ENCODE measurements around the gene IL5RA.

The IL5RA gene

GRCh38 chr3:3107858-3108257 lies 2.3 kb downstream of the IL5RA start:
- DNase-seq (ENCODE audit: low read depth, low spot score): no peak

DNA sequence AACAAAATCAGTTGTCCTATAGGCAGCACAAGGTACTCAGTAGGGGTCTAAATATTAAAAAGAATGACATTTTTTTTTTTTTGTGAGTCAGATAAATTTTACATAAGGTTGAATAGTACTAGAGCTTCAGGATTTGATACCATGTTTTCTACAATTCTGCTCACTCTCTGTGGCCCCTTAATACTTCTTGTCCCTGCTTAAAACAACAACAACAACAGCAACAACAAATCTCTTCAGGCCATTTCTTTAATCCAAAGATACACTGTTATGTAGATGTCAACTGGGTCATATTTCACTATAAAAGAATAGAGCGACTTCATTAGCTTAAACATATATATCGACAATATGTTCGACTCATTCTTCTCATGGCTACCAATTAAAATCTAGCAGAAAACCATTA lies 3.0 kb downstream of the IL5RA start:
- no peak for DNase-seq (ENCODE audit: low read depth, low spot score)

DNA sequence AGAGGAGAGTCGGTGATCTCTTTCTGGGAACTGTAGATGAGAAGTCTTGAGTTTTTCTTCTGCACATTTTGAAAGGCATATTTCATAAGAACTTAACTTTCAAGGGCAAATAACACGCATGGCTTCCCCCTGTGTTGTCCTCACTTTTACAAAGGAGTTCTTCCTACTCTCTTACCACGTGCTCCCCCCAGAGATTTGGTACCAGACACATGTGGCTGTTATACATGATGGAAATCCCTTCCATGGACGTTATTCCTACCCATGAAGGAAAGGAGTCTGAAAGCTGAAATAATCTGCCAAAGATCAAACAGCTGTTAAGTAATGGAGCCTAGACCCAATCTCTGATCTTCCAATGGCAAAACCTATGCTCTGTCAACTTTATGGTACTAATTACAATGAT lies 4.4 kb downstream of the IL5RA start:
- DNase-seq (ENCODE audit: low read depth, low spot score): no peak

DNA sequence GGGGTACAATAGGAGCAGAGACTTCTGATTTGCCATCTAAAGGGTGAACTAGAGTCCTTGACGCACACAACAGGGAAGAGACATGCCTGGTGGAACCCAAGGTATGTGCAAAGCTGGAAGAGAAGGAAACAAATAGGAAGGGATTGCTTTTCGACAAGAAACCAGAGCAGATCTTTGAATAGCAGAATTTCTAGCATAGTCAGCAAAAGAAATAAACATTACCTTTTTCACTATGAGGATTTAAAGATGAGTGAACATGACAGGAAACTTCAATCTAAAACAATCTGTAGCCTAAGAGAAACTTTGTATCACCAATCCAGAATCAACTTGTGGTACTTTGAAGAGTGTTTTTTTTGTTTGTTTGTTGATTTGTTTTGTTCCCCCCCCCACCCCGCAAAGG lies 4.9 kb downstream of the IL5RA start:
- no peak for DNase-seq (ENCODE audit: low read depth, low spot score)

GRCh38 chr3:3102751-3103150 lies 7.4 kb downstream of the IL5RA start:
- DNase-seq (ENCODE audit: low read depth, low spot score): no peak

- DNase-seq (ENCODE audit: low read depth, low spot score): no peak
Observed at GRCh38 chr3:3101660-3102458, 8.3 kb downstream of the IL5RA start.

DNA sequence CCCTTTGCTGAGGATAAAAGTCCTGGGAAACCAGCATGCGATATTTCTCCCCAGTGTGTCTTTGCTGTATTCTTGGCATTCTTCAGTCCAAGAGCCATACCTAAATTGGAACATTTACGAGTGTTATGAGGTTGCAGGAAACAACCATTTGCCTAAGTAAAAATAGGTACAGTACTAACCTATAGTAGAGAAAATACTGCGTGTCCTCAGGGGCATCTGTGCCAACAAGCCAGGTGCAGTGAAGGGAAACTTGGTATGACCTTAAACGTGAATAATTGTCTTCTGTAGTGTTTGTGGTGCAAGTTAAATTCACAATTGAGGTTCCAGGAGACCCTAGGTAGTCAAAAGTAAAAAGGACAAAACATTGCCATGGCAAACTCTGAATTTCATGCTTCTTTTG lies 12.2 kb downstream of the IL5RA start:
- DNase-seq (ENCODE audit: low read depth, low spot score): no peak

DNA sequence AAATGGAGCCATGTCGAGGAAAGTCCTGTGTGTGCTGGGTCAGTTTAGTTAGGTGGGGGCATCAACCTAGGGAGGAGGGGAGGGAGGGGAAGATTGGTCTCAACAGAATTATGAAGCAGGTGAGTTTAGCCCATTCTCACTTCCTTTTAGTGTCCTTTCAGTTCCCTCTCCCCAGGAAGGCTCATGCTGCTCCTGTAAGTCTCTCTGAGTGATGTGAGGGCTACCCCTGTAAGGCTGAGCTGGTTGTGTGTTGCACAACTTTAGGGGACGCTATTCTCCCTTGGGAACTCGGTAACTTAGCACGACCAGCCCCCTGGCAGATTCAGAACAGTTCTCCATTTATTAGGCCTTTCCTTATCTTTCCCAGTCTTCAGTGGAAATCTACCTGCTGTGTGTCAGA lies 21.2 kb downstream of the IL5RA start:
- DNase-seq (ENCODE audit: low read depth, low spot score): no peak

DNA sequence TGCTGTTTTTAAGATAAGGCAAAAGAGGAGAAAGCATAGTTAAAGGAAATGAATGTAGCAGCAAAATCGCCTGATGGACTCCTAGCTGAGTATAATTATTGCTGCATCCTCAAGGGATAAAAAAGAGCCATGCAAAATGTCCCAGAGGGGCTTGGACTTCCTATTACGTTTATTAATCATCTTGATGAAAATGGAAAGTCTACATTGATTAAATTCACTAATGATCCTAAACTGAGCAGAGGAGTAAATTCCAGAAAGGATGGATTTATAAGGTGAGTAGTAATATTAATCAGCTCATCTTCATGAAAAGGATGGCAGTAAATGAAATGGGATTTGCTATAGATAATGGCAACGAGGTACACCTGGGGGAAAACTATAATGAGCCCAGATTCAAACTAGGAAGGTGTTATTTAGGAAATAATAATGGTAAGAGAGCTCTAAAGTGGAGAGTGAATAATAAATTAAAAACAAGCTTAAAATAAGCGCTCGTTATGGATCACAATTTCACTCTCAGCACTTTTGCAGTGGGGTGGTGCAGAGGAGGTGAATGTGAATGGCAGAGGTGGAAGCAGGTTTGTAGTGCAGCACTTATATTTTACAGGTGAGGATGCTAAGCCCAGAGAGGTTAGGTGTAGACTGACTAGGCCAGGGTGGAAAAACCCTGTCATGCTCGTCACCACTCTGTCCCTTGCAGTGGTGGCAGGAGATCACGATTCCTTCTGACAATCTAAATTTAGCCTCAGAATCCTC lies 22.3 kb downstream of the IL5RA start:
- DNase-seq (ENCODE audit: low read depth, low spot score): no peak

DNA sequence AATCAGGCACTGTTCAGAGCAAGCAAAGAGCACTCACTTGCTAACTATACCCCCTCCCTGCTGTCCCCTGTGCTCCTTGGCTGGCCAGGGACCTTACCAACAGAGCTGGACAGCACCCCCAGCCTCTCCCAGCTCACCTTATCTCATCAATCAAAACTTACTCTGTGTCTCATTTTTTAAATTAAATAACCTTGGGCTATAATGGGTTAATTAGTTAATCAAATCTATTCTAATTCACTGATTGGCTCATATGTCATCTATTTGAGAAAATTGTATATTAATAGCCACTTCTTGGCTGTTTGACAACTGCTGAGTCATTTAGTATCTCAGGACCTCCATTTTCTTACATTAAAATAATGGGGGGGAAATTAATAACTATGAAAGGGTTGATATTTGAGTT lies 22.9 kb downstream of the IL5RA start:
- no peak for DNase-seq (ENCODE audit: low read depth, low spot score)

DNA sequence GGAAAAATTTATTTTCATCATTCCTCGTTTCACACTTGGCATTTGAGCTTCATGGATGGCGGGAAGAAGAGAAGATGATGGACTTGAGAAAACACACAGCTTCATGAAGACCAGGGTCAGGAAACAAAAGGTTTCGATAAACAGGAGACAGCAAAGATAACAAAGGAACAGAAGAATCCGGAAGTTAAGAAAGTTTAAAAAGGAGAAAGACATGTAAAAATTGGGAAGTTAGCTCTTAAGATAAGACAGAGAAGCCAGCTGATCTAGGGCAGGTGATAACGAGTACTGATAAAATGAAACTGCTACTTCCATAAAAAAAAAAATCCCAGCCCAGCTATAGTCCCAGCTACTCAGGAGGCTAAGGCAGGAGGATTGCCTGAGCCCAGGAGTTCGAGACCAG lies 23.9 kb downstream of the IL5RA start:
- DNase-seq (ENCODE audit: low read depth, low spot score): no peak

DNA sequence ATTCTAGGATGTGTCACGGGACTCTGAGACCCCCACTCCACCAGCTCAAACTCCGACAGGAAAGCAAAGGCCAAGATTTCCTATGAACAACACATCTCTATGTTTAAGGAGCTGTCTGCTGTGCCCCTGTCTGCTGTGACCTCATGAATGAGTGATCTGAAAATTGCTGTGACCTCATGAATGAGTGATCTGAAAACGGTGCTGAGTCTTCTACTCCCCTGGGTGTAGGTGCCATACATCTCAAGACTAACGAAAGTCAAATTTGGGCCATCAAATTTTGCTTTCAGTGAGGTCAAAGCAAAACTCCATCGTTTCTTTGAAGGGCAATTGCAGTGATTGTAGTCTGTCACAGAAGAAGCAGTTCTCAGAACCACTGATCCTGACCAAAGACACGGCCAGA lies 24.4 kb downstream of the IL5RA start:
- no peak for DNase-seq (ENCODE audit: low read depth, low spot score)

- DNase-seq (ENCODE audit: low read depth, low spot score): no peak
Observed at GRCh38 chr3:3084890-3085289, 25.3 kb downstream of the IL5RA start.

DNA sequence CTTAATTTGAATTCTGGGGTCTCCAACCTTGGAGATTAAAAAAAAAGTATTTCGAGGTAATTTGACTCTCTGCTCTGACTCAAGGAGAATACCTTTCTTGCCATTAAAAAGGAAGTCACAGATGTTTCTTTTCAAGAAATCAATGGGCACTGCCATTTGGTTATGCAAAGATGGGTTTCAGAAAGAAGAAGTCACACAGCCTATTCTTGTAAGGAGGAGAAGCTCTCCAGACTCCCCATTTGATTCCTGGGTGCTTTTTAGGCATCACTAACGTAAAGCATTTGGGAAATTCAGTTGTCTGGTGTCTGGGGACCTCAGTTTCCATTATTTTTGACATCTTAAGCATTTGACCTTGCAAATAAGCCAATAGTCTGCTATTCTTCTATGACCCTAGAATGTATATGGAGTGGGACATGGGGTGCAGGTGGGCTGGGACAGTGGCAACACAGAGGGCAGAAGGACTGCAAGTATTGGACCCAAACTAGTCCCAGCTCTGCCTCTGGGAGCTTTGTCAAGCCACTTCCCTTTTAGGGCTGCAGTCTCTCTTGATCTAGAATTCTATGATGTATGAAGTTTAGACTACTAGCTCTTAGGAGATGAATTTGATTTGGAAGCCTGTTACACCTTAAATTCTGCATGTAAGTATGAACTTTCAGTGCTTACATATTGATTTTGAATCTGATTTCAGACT lies 27.8 kb downstream of the IL5RA start:
- DNase-seq (ENCODE audit: low read depth, low spot score): no peak

GRCh38 chr3:3081381-3082233 lies 28.6 kb downstream of the IL5RA start:
- no peak for DNase-seq (ENCODE audit: low read depth, low spot score)

DNA sequence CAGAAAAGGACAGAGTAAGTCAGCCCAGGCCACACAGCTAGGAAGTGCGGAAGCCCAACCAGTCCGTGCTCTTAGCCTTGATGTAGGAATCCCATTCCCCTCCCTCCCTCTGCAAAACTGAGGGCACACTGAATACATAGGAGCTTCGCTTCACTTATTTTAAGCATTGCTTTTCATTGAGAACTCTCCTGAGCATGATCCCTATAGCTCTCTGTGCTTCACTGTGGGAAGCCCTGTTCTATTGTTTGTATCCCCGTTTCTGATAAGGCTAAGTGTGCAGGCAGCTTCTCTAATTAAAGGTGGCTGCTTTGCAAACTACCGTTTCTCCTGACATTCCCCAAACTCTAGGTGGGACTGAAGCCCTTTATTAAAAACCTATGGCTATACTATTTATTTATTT lies 29.9 kb downstream of the IL5RA start:
- no peak for DNase-seq (ENCODE audit: low read depth, low spot score)

DNA sequence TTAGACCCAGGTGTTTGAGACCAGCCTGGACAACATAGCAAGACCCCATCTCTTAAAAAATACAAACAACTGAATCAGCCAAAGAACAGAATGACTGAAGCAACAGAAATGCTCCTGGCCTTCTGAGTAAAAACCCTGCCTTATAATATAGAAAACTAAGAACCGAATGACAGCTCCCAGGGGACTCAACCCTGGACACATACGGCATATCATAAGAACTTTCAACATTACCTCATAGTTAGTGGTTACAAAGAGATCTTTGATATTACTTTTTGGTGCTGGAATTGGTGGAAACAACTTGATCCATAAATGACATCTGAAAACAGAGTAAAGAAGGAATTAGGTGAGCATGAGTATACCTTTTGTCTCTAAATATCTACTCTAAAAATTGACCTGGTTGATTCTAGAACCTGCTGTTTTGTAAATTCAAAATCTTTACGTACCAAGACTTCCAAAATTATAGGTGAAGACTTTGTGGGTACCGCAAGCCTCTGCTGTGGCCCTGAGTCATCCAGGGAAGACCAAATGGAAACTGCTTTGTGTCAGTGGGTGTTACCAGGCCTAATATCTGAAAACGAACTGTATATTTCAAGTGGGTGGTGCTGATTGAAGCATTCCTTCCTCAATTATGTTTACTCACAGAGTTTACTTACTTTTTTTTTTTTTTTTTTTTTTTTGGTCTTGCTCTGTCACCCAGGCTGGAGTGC lies 35.5 kb downstream of the IL5RA start:
- no peak for DNase-seq (ENCODE audit: low read depth, low spot score)

DNA sequence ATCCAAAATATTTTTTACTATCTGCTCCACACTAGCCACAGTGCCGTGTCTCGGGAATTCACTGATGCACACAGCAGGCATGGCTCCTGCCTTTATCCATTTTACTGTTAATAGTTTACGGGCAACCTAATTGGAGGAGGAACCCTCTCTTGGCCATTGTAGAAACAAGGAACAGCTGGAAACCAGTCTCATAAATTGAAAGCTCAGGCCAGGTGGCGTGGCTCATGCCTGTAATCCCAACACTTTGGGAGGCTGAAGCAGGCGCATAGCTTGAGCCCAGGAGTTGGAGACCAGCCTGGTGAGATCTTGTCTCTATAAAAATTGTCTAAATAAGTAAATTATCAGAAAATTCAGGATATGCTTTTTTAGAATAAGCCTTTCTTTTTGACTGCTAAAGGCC lies 39.0 kb downstream of the IL5RA start:
- no peak for DNase-seq (ENCODE audit: low read depth, low spot score)

DNA sequence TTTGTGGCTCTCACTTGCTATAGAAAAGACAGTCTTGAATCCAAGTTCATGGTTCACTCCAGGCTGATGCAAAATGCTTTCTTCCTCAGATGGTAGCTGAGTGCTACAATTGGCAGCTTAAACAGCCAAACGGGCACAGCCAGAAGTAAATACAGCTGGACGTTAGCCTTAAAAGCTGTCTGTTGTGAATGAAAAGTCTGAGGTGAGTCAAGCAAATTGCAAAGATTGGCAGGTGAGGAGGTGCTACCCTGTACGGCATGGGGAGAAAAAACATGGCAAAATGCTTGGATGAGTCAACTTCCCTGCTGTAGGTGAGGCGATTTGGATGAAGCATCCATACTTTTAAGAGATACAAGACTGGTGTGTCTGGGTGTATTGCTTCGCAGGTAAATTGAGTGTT lies 40.5 kb downstream of the IL5RA start:
- no peak for DNase-seq (ENCODE audit: low read depth, low spot score)

DNA sequence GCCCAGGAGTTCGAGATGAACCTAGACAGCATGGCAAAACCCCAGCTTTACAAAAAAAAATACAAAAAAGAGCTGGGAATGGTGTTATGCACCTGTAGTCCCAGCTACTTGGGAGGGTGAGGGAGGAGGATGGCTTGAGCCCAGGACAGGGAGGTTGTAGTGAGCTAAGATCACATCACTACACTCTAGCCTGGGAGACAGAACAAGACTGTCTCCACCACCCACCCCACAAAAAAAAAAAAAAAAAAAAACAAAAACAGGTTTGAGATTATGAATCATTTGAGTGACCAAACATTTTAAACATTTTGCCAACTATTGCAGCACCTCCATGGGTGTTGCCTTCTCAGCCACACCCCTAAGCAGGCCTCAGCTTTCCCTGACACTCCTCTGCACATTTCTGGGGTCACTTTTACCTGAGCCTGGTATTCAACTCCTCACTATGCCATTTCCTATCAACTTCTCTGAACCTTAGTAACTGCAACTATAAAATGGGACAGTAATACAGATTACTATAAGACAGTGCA lies 41.8 kb downstream of the IL5RA start:
- DNase-seq (ENCODE audit: low read depth, low spot score): no peak

DNA sequence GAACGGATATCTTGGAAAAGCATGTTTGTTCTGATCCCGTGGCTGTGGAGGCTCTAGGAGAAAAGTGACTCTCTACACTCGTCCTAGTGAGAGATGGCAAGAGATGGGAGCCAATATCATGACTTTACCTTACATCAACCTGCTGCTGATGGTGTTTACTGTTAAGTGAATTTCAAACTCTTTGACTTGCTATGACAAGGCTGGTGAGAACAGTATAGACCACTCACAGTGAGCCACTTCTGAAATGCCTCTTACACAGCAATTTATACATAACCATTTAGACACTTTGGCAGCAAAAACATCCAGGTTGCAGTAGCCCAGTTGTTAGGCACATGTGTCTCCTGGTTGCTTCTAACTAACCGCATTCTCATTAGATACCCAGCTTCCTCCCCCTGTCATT lies 43.3 kb downstream of the IL5RA start:
- no peak for DNase-seq (ENCODE audit: low read depth, low spot score)

Data from activated naive CD8-positive, alpha-beta T cell treated with anti-CD3 and anti-CD28 coated beads, Interleukin-2, amount 50 U/mL, for 16 hours (primary cell).